ENCODE measurements around the gene CDH23. TPM values are rescaled to one million over a fixed set of nuclear protein-coding genes. Genes with fewer than 3 reads are reported as not detected.

The CDH23 gene
- polyA plus RNA-seq, 2 donors, result 1.6 to 3.2 TPM

DNA sequence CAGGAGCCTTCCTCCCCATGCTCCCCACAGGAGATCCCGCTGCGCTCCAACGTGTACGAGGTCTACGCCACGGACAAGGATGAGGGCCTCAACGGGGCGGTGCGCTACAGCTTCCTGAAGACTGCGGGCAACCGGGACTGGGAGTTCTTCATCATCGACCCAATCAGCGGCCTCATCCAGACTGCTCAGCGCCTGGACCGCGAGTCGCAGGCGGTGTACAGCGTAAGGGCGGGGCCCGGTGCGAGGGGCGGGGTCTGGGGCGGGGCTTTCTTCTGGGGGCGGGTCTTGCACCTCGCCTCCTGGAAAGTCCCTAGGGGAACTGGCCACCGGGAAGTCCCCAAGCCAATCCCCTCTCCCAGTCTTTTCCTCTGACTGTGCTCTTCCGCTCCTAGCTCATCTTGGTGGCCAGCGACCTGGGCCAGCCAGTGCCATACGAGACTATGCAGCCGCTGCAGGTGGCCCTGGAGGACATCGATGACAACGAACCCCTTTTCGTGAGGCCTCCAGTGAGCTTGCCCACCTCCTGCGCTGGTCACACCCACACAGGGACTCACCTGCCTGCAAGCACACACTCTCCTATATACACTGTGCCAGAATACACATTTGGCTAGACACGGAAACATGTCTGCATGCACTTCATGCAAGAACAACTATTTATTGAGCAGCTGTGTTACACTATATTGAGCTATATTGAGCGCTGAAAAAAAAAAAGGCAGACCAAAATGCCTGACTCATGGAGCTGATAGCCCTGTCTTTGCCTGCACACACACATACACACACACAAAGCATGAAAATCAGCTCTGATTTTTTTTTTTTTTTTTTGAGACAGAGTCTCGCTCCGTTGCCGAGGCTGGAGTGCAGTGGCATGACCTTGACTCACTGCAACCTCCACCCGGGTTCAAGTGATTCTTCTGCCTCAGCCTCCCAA is 409.3 kb downstream of the CDH23 start:
- Histone ChIP-seq H3K36me3 (ENCODE audit: control insufficient read depth in 2 of 2, insufficient read depth in 2 of 2, low read length in 1 of 2) (no peaks in the 10 kb centered on the region), H3K4me1 (ENCODE audit: control insufficient read depth in 2 of 2, insufficient read depth in 2 of 2, low read length in 1 of 2) (no peaks in the 10 kb centered on the region), H3K27ac (ENCODE audit: low read depth in 2 of 2, low read length in 1 of 2) (no peak overlapping the region), H3K4me3 (ENCODE audit: low read depth in 1 of 2, low read length in 2 of 2) (no peak overlapping the region), H3K27me3 (ENCODE audit: control insufficient read depth in 1 of 2, insufficient read depth in 2 of 2, low read length in 2 of 2) (no peaks in the 10 kb centered on the region), H3K9me3 (ENCODE audit: control insufficient read depth in 2 of 2, insufficient read depth in 1 of 2, low read depth in 1 of 2, low read length in 1 of 2) (peaks cover 0 to 3% of the 10 kb centered on the region in 2 donors)
- 43 to 45% methylated on average over 41 of the region's 41 CpGs for WGBS, 2 donors

DNA sequence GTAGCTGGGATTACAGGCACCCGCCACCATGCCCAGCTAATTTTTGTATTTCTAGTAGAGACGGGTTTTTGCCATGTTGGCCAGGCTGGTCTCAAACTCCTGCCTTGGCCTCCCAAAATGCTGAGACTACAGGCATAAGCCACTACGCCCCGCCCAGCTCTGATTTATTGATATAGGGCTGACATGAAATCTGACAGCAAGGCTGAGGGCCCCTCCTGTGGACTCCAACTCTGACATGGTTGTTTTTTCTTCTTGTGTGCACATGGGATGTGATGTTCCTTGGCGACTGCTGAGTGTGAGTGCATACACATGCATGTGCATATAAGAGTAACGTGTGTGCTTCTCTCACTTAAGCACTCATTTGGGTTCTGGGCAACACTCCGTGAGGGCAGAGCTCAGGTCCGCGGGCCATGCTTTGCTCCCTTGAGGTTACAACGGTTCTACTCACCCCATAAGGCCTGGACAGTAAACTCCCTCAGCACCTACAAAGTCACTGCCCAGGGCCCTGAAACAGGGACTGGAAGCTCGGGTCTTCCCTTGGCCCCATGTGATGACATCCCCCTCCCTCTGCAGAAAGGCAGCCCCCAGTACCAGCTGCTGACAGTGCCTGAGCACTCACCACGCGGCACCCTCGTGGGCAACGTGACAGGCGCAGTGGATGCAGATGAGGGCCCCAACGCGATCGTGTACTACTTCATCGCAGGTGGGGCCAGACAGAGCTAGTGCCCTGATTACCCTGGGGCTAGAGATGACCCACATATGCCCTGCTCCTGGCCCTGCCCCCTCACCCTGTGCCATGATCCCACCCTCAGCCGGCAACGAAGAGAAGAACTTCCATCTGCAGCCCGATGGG is 410.2 kb downstream of the CDH23 start:
- WGBS, 2 donors, result 88 to 91% methylated on average over 23 of the region's 23 CpGs
- H3K36me3 ChIP-seq (ENCODE audit: control insufficient read depth in 2 of 2, insufficient read depth in 2 of 2, low read length in 1 of 2), result no peaks in the 10 kb centered on the region
- no peak overlapping the region for H3K4me3 ChIP-seq (ENCODE audit: low read depth in 1 of 2, low read length in 2 of 2)
- no peaks in the 10 kb centered on the region for H3K4me1 ChIP-seq (ENCODE audit: control insufficient read depth in 2 of 2, insufficient read depth in 2 of 2, low read length in 1 of 2)
- H3K9me3 ChIP-seq (ENCODE audit: control insufficient read depth in 2 of 2, insufficient read depth in 1 of 2, low read depth in 1 of 2, low read length in 1 of 2), result peaks cover 0 to 3% of the 10 kb centered on the region in 2 donors
- no peak overlapping the region for H3K27ac ChIP-seq (ENCODE audit: low read depth in 2 of 2, low read length in 1 of 2)
- no peaks in the 10 kb centered on the region for H3K27me3 ChIP-seq (ENCODE audit: control insufficient read depth in 1 of 2, insufficient read depth in 2 of 2, low read length in 2 of 2)

DNA sequence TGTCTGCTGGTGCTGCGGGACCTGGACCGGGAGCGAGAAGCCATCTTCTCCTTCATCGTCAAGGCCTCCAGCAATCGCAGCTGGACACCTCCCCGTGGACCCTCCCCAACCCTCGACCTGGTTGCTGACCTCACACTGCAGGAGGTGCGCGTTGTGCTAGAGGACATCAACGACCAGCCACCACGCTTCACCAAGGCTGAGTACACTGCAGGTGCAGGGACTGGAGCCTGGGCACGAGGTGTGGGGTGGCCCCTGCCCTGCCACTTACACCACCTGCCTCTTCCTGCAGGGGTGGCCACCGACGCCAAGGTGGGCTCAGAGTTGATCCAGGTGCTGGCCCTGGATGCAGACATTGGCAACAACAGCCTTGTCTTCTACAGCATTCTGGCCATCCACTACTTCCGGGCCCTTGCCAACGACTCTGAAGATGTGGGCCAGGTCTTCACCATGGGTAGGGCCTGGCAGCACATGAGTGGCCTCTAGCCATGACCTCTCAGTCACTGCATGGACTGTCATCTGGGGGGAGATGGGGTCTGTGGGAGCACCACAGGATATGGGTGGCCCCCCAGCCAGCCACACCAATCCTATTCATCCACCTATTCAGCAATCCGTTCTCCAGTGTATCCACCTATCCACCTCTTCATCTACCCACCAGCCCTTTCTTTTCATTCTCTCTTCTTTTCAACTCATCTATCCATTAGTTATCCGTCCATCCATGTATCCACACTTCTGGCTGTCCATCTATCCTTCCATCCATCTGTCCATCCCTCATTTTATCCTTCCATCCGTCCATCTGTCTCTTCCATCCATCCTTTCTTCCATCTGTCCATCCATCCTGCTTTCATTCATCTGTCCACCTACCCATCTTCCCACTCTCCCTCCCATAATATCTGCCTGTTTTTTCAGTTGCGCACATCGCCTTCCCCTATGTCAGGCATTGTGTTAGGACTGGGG is 411.1 kb downstream of the CDH23 start:
- Histone ChIP-seq H3K9me3 (ENCODE audit: control insufficient read depth in 2 of 2, insufficient read depth in 1 of 2, low read depth in 1 of 2, low read length in 1 of 2) (peaks cover 0 to 3% of the 10 kb centered on the region in 2 donors), H3K27me3 (ENCODE audit: control insufficient read depth in 1 of 2, insufficient read depth in 2 of 2, low read length in 2 of 2) (no peaks in the 10 kb centered on the region), H3K27ac (ENCODE audit: low read depth in 2 of 2, low read length in 1 of 2) (no peak overlapping the region), H3K4me3 (ENCODE audit: low read depth in 1 of 2, low read length in 2 of 2) (no peak overlapping the region), H3K36me3 (ENCODE audit: control insufficient read depth in 2 of 2, insufficient read depth in 2 of 2, low read length in 1 of 2) (no peaks in the 10 kb centered on the region), H3K4me1 (ENCODE audit: control insufficient read depth in 2 of 2, insufficient read depth in 2 of 2, low read length in 1 of 2) (peaks cover 0 to 2% of the 10 kb centered on the region in 2 donors)
- 91 to 92% methylated on average over 19 to 21 of the region's 21 CpGs for WGBS, 2 donors

DNA sequence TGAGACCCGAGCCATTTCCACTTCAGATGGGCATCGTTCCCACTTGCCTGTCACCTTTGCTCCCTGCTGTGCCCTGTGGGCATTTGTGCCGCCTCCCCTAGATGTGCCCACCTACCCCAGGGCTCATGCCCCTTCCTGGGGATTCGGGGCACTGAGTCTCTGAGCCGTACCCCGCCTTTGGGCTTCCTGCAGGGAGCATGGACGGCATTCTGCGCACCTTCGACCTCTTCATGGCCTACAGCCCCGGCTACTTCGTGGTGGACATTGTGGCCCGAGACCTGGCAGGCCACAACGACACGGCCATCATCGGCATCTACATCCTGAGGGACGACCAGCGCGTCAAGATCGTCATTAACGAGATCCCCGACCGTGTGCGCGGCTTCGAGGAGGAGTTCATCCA is 412.9 kb downstream of the CDH23 start:
- Histone ChIP-seq H3K27ac (ENCODE audit: low read depth in 2 of 2, low read length in 1 of 2) (no peak overlapping the region), H3K9me3 (ENCODE audit: control insufficient read depth in 2 of 2, insufficient read depth in 1 of 2, low read depth in 1 of 2, low read length in 1 of 2) (peaks cover 0 to 3% of the 10 kb centered on the region in 2 donors), H3K36me3 (ENCODE audit: control insufficient read depth in 2 of 2, insufficient read depth in 2 of 2, low read length in 1 of 2) (no peaks in the 10 kb centered on the region), H3K4me1 (ENCODE audit: control insufficient read depth in 2 of 2, insufficient read depth in 2 of 2, low read length in 1 of 2) (peaks cover 0 to 2% of the 10 kb centered on the region in 2 donors), H3K27me3 (ENCODE audit: control insufficient read depth in 1 of 2, insufficient read depth in 2 of 2, low read length in 2 of 2) (no peaks in the 10 kb centered on the region), H3K4me3 (ENCODE audit: low read depth in 1 of 2, low read length in 2 of 2) (no peak overlapping the region)
- WGBS, 2 donors, result 91% methylated on average over 25 of the region's 25 CpGs

DNA sequence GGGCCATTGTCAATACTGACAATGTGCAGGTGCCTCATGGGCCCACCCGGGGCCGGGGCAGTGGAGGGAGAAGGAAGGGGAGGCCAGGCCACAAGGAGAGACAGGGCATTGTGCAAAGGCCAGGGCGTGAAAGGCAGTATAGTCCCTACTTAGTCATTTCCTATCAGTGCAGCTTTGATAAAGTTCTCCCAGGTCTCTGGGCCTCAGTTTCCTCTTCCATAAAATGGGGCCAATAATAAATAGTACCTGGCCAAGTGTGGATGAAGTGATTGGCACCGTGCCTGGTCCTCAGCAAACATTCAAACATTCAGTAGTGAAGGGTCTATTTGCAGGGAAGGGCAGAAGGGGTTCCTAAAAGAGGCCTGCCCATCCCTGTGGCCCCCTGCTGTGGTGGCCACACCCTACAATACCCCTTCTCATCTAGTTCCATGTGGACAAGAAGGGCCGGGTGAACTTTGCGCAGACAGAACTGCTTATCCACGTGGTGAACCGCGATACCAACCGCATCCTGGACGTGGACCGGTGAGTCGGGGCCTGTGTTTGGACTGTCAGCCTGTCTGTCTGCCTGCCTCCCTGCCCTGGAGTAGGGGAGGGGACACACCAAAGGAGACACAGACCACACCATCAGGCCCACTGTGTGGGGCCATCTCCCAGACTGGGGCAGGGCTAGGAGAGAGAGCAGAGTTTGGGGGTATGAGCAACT is 413.5 kb downstream of the CDH23 start:
- Histone ChIP-seq H3K4me1 (ENCODE audit: control insufficient read depth in 2 of 2, insufficient read depth in 2 of 2, low read length in 1 of 2) (peaks cover 0 to 2% of the 10 kb centered on the region in 2 donors), H3K27ac (ENCODE audit: low read depth in 2 of 2, low read length in 1 of 2) (no peak overlapping the region), H3K36me3 (ENCODE audit: control insufficient read depth in 2 of 2, insufficient read depth in 2 of 2, low read length in 1 of 2) (peaks cover 0 to 5% of the 10 kb centered on the region in 2 donors), H3K9me3 (ENCODE audit: control insufficient read depth in 2 of 2, insufficient read depth in 1 of 2, low read depth in 1 of 2, low read length in 1 of 2) (peaks cover 0 to 3% of the 10 kb centered on the region in 2 donors), H3K4me3 (ENCODE audit: low read depth in 1 of 2, low read length in 2 of 2) (no peak overlapping the region), H3K27me3 (ENCODE audit: control insufficient read depth in 1 of 2, insufficient read depth in 2 of 2, low read length in 2 of 2) (no peaks in the 10 kb centered on the region)
- WGBS, 2 donors, result 78 to 83% methylated on average over 13 of the region's 13 CpGs

DNA sequence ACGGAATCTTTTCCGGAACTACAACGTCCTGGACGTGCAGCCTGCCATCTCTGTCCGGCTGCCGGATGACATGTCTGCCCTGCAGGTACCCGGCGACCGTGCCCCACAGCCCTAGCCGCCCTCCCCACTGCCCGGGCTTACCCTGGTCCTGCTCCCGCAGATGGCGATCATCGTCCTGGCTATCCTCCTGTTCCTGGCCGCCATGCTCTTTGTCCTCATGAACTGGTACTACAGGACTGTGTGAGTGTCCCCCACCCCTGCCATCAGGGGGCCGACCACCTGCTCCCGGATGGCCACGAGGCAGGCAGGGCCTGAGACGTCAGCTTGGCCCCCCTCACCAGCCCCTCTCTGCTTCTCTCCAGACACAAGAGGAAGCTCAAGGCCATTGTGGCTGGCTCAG is 414.6 kb downstream of the CDH23 start:
- Histone ChIP-seq H3K4me3 (ENCODE audit: low read depth in 1 of 2, low read length in 2 of 2) (no peak overlapping the region), H3K4me1 (ENCODE audit: control insufficient read depth in 2 of 2, insufficient read depth in 2 of 2, low read length in 1 of 2) (peaks cover 0 to 2% of the 10 kb centered on the region in 2 donors), H3K27ac (ENCODE audit: low read depth in 2 of 2, low read length in 1 of 2) (no peak overlapping the region), H3K9me3 (ENCODE audit: control insufficient read depth in 2 of 2, insufficient read depth in 1 of 2, low read depth in 1 of 2, low read length in 1 of 2) (no peaks in the 10 kb centered on the region), H3K36me3 (ENCODE audit: control insufficient read depth in 2 of 2, insufficient read depth in 2 of 2, low read length in 1 of 2) (peaks cover 0 to 13% of the 10 kb centered on the region in 2 donors), H3K27me3 (ENCODE audit: control insufficient read depth in 1 of 2, insufficient read depth in 2 of 2, low read length in 2 of 2) (no peaks in the 10 kb centered on the region)
- 82 to 84% methylated on average over 19 of the region's 19 CpGs for WGBS, 2 donors

DNA sequence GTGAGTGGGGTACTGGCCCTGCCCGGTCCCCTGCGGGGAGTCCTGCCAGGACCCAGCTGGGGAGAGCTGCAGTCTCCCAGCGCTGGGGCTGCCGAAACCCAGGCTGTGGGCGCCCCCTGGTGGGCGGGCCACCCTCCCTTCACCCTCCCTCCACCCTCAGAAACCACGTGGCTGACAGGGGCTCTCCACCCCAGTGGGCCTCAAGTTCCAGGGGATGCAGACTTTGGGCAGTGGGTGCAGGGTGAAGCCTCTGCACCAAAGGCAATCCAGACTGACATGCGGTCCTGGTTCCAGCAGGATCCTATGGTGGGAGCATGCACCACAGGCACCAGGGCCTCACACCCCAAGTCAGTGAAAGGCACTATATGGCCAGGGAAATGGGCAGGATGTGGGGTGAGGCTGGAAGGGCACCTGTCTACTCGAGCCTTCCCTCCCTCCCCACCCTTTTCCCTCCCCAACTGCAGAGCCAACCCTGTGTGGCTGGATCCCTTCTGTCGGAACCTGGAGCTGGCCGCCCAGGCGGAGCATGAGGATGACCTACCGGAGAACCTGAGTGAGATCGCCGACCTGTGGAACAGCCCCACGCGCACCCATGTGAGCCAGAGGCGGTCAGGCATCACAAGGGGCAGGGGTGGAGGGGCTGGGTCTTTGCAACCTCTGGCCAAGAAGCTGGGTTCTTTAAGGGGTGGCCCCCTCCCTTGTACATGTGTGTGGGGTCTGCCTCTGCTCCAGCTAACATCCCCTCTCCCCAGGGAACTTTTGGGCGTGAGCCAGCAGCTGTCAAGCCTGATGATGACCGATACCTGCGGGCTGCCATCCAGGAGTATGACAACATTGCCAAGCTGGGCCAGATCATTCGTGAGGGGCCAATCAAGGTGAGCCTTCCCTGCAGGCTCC is 415.5 kb downstream of the CDH23 start:
- Histone ChIP-seq H3K36me3 (ENCODE audit: control insufficient read depth in 2 of 2, insufficient read depth in 2 of 2, low read length in 1 of 2) (peaks cover 0 to 21% of the 10 kb centered on the region in 2 donors), H3K4me3 (ENCODE audit: low read depth in 1 of 2, low read length in 2 of 2) (no peak overlapping the region), H3K9me3 (ENCODE audit: control insufficient read depth in 2 of 2, insufficient read depth in 1 of 2, low read depth in 1 of 2, low read length in 1 of 2) (no peaks in the 10 kb centered on the region), H3K4me1 (ENCODE audit: control insufficient read depth in 2 of 2, insufficient read depth in 2 of 2, low read length in 1 of 2) (peaks cover 0 to 2% of the 10 kb centered on the region in 2 donors), H3K27me3 (ENCODE audit: control insufficient read depth in 1 of 2, insufficient read depth in 2 of 2, low read length in 2 of 2) (no peaks in the 10 kb centered on the region), H3K27ac (ENCODE audit: low read depth in 2 of 2, low read length in 1 of 2) (no peak overlapping the region)
- 36 to 37% methylated on average over 22 of the region's 22 CpGs for WGBS, 2 donors

All from esophagus (tissue), 2 donors.